ENCODE data around the gene BCL2L14.
"Not testable (repeated sequence)": the region's sequence is repeated elsewhere in the genome, so short reads cannot be mapped to it uniquely, and the experiment has no call there.

The BCL2L14 gene

DNA sequence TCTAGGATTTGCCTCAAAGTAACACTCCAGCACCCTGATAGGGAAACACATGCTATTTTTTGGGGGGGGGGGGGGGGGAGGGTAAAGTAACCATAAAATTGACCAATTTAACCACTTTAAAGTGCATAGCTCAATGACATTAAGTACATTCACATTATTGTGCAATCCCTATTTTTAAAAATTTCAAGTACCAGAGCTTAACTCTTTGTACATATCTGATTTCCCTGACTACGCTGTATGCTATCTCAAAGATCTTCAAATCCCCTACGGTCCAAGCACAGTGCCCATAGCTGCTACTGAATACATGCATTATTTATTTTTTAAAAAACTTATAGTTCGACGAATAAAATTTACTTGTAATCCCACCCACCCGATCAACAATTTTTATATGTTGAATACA is 63.0 kb downstream of the BCL2L14 start:
- DNase-seq, result no peak
- in situ Hi-C loops (cut with HindIII; ENCODE audit: low pct_ligation_motif_present, low pct_unique_long_range_greater_than_20kb, low sequenced_read_pairs), result no loop called here

DNA sequence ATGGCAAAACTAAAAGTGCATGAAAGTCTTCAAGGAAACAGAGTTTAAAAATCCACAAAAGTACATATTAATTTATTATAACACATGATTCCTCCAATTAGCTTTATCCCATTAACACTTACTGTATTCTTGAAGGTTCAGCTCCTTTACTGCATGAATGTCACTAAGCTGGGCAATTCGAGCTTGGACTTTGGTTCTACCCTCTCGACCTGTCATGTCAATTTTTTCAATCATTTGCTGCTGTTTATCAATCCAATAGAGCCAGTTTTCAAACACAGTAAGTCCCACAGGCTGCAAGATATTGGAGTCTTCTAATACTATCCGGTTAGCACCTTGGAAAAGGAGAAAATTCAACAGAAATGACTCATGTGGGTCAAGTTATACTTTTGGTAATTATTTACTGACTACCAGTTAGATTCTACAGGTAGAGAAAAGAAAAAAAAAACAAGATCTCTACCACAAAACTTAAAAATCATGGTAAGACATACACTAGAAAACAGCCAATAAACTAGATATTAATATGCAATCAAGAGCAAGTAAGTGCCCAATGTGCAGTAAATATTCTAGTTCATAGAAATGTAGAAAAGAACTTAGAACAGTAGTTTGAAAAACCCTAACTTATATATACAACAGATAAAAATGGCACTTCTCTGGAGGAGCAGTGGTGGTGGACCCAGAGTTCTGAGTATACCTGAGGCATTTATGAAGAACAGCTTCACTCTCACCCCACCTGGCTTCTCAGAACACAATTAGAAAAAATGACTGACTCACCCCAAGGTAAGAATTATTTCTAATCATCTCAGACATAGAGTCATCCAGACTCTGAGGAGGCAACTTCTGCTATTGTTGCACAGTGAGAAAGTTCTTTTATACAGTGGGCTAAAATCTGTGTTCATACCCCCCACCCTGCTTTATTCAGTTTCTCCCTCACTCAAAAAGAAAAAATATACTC is 67.7 kb downstream of the BCL2L14 start:
- in situ Hi-C loops (cut with HindIII; ENCODE audit: low pct_ligation_motif_present, low pct_unique_long_range_greater_than_20kb, low sequenced_read_pairs), result no loop called here
- DNase-seq, result peak; percentile 46

DNA sequence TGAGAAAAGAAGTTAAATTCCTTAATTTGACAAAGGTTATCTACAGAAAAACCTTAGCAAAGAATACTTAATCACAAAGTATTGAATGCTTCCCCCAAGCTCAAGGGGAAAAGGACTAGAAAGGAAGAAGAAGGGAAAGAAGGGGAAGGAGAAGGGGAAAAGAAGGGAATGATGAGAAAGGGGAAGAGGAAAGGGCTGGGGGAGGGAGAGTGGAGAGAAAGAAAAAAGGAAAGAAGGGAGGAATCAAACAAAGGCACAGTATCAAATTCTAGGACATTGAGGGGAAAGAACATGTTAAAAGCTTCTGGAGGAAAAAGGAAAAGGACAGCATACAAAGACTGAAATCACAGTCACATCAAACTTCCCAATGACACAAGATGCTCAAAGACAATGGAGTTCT is 70.3 kb downstream of the BCL2L14 start:
- DNase-seq, result no peak
- in situ Hi-C loops (cut with HindIII; ENCODE audit: low pct_ligation_motif_present, low pct_unique_long_range_greater_than_20kb, low sequenced_read_pairs), result no loop called here

DNA sequence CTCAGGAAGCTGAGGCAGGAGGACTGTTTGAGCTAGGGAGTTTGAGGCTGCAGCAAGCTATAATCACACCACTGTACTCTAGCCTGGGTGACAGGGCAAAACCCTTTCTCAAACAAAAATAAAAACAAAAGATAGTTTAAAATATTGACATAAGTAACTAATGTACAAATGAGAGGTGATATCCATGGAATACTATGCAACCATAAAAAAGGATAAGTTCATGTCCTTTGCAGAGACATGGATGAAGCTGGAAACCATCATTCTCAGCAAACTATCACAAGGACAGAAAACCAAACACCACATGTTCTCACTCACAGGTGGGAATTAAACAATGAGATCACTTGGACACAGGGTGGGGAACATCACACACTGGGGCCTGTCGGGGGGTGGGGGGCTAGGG is 73.8 kb downstream of the BCL2L14 start:
- in situ Hi-C loops (cut with HindIII; ENCODE audit: low pct_ligation_motif_present, low pct_unique_long_range_greater_than_20kb, low sequenced_read_pairs); DNase-seq: not testable (repeated sequence)

DNA sequence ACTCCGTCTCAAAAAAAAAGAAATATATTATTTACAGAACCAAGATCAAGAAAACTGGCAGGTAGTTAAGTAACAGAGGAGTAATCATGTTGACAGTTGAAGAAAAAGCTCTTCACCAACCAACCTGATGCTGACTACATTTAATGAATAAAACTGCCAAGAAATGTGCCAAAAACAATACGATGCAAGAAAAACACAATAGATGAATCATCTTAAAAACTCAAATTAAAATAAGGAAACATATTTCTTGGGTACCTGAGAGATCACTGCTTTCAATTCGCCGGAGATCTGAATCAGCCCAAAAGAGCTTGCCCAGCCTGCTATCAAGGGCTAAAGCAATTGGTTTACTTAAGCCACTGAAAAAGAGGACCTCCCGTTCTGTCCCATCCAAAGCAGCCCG is 76.4 kb downstream of the BCL2L14 start:
- in situ Hi-C loops (cut with HindIII; ENCODE audit: low pct_ligation_motif_present, low pct_unique_long_range_greater_than_20kb, low sequenced_read_pairs), result no loop called here
- no peak for DNase-seq

Data from ACHN (cell line).